ENCODE results near the gene STT3B.

Gene STT3B

GRCh38 chr3:31490502-31490901 is 42.2 kb upstream of the STT3B start:
- TF ChIP-seq CTCF (IDR thresholded peaks at IDR 0.05), result no peak
- H3K27me3 ChIP-seq, result no peaks in the 10 kb centered on the region
- no peaks in the 10 kb centered on the region for H3K4me1 ChIP-seq
- H3K4me3 ChIP-seq, result no peak overlapping the region
- H3K36me3 ChIP-seq, result no peaks in the 10 kb centered on the region
- peaks cover 0 to 10% (median 0%) of the 10 kb centered on the region in 3 donors for H3K9me3 ChIP-seq
- intact Hi-C loops (cut with DNase I; ENCODE audit: low total_unique reads), result no loop called here
- no peak for DNase-seq
- no peak overlapping the region for H3K27ac ChIP-seq

GRCh38 chr3:31491660-31492059 is 41.1 kb upstream of the STT3B start:
- TF ChIP-seq CTCF (IDR thresholded peaks at IDR 0.05), result no peak
- intact Hi-C loops (cut with DNase I; ENCODE audit: low total_unique reads), result no loop called here
- Histone ChIP-seq H3K36me3 (no peaks in the 10 kb centered on the region), H3K9me3 (peaks cover 0 to 10% (median 0%) of the 10 kb centered on the region in 3 donors), H3K27me3 (no peaks in the 10 kb centered on the region), H3K4me1 (no peaks in the 10 kb centered on the region), H3K27ac (no peak overlapping the region), H3K4me3 (no peak overlapping the region)
- no peak for DNase-seq

GRCh38 chr3:31493149-31493548 is 39.6 kb upstream of the STT3B start:
- no peaks in the 10 kb centered on the region for H3K27me3 ChIP-seq
- H3K4me1 ChIP-seq, result no peaks in the 10 kb centered on the region
- DNase-seq, result no peak
- no peak for TF ChIP-seq CTCF (IDR thresholded peaks at IDR 0.05)
- H3K27ac ChIP-seq, result no peak overlapping the region
- intact Hi-C loops (cut with DNase I; ENCODE audit: low total_unique reads), result no loop called here
- no peak overlapping the region for H3K4me3 ChIP-seq
- H3K36me3 ChIP-seq, result no peaks in the 10 kb centered on the region
- H3K9me3 ChIP-seq, result peaks cover 0 to 10% (median 0%) of the 10 kb centered on the region in 3 donors

- no peaks in the 10 kb centered on the region for H3K36me3 ChIP-seq
- no peak for TF ChIP-seq CTCF (IDR thresholded peaks at IDR 0.05)
- H3K4me3 ChIP-seq, result no peak overlapping the region
- no peaks in the 10 kb centered on the region for H3K9me3 ChIP-seq
- no peak overlapping the region for H3K27ac ChIP-seq
- H3K4me1 ChIP-seq, result no peaks in the 10 kb centered on the region
- DNase-seq, result no peak
- intact Hi-C loops (cut with DNase I; ENCODE audit: low total_unique reads), result no loop called here
- no peaks in the 10 kb centered on the region for H3K27me3 ChIP-seq
Observed at GRCh38 chr3:31495971-31496665, 36.6 kb upstream of the STT3B start.

- no peak overlapping the region for H3K27ac ChIP-seq
- H3K4me3 ChIP-seq, result no peak overlapping the region
- no peaks in the 10 kb centered on the region for H3K9me3 ChIP-seq
- intact Hi-C loops (cut with DNase I; ENCODE audit: low total_unique reads), result no loop called here
- no peak for DNase-seq
- peaks cover 0 to 3% of the 10 kb centered on the region in 2 donors for H3K27me3 ChIP-seq
- no peaks in the 10 kb centered on the region for H3K4me1 ChIP-seq
- no peaks in the 10 kb centered on the region for H3K36me3 ChIP-seq
- TF ChIP-seq CTCF (IDR thresholded peaks at IDR 0.05), result no peak
Observed at GRCh38 chr3:31498791-31499190, 33.9 kb upstream of the STT3B start.

GRCh38 chr3:31499281-31499680 is 33.4 kb upstream of the STT3B start:
- TF ChIP-seq CTCF (IDR thresholded peaks at IDR 0.05), result no peak
- Histone ChIP-seq H3K36me3 (no peaks in the 10 kb centered on the region), H3K27me3 (peaks cover 0 to 3% of the 10 kb centered on the region in 2 donors), H3K4me1 (no peaks in the 10 kb centered on the region), H3K9me3 (no peaks in the 10 kb centered on the region), H3K27ac (no peak overlapping the region), H3K4me3 (no peak overlapping the region)
- no peak for DNase-seq
- intact Hi-C loops (cut with DNase I; ENCODE audit: low total_unique reads), result no loop called here
